H1 (cell line): ENCODE data around the gene IL5RA. TPM values are rescaled to one million over a fixed set of nuclear protein-coding genes. Genes with fewer than 3 reads are reported as not detected.
A peak's percentile ranks its signal among the peaks of the same experiment; 100 is the strongest.

Experiments used
- ASH2L ChIP-seq: fragments of 200-600, 300-600 bp; sonication (generic); IDR thresholded peaks from one replicate; pipeline ENCODE4 v1.7.1; 2017; ENCODE audit warnings: low read length
- BRCA1 ChIP-seq: IDR thresholded peaks from 2 replicates; pipeline ENCODE4 v1.6.1; 2012; ENCODE audit warnings: low read depth, low read length, improper control_type of control experiment
- CBX5 ChIP-seq: fragments of 300-800, 300-1000 bp; sonication (generic); IDR thresholded peaks from 2 replicates; pipeline ENCODE4 v1.7.1; 2016; ENCODE audit warnings: antibody characterized with exemption, low read length, low read depth
- CHD2 ChIP-seq: IDR thresholded peaks from 2 replicates; pipeline ENCODE4 v1.6.1; 2012; ENCODE audit warnings: low read length, improper control_type of control experiment
- KDM4A ChIP-seq: IDR thresholded peaks from one replicate; pipeline ENCODE4 v1.7.1; 2012; ENCODE audit warnings: low read depth, mild to moderate bottlenecking, moderate library complexity, low read length, inconsistent platforms; ENCODE audit not compliant: severe bottlenecking
- RBBP5 ChIP-seq: IDR thresholded peaks from 2 replicates; pipeline ENCODE4 v1.7.1; 2012; ENCODE audit warnings: low read depth, mild to moderate bottlenecking, inconsistent platforms, low read length, moderate library complexity, borderline replicate concordance
- RNF2 ChIP-seq: fragments of 200-900, 300-1000 bp; sonication (generic); IDR thresholded peaks from 2 replicates; pipeline ENCODE4 v1.7.1; 2016; ENCODE audit warnings: borderline replicate concordance, low read depth, mild to moderate bottlenecking, antibody characterized with exemption, low read length; ENCODE audit not compliant: poor library complexity, severe bottlenecking; ENCODE audit errors: missing control alignments
- RXRA ChIP-seq: IDR thresholded peaks from 2 replicates; pipeline ENCODE4 v1.6.1; 2011; ENCODE audit warnings: low read depth, mild to moderate bottlenecking, low read length, moderate library complexity; ENCODE audit not compliant: insufficient read depth
- SAP30 ChIP-seq: fragments of 300-600 bp; sonication (generic); IDR thresholded peaks from 2 replicates; pipeline ENCODE4 v1.7.1; 2012; ENCODE audit warnings: low read length, moderate library complexity, mild to moderate bottlenecking, inconsistent platforms; ENCODE audit not compliant: insufficient read depth, insufficient replicate concordance
- TAF7 ChIP-seq: optimal IDR thresholded peaks from 2 replicates; pipeline ENCODE3; 2011; ENCODE audit warnings: low read depth, mild to moderate bottlenecking, inconsistent platforms, low read length, moderate library complexity, borderline replicate concordance
- polyA plus RNA-seq, 7 experiments: library from polyadenylated mRNA; depleted of rRNA in 3 of 7; stranded (reverse) in 5 of 7; unstranded in 2 of 7; fragments of >200 nt in 5 of 7; fragments of 200-250 nt in 2 of 7; gene quantifications; 1 replicate in 5 of 7; 2 replicates in 1 of 7; 4 replicates in 1 of 7; pipeline versions ENCODE4 v1.2.1 to v1.2.3, GENCODE V29; 2011 to 2013; ENCODE audit warnings: missing spikeins in 2 of 7, mixed read lengths in 2 of 7
- total RNA-seq: library from RNA; stranded (reverse); fragmentation: NEBNext Ultra II Directional; extraction: Animal tissue kit (Norgen Biotek cat#: 25700); gene quantifications from 2 replicates; pipeline ENCODE4 v1.2.1, GENCODE V29; 2021
- TF ChIP-seq, protein P1 (sequence below): IDR thresholded peaks from 2 replicates; pipeline ENCODE4 v1.6.1; 2011; ENCODE audit warnings: low read depth, mild to moderate bottlenecking, low read length; ENCODE audit not compliant: insufficient read depth
- TF ChIP-seq, protein P2 (sequence below): IDR thresholded peaks from 2 replicates; pipeline ENCODE4 v1.6.1; 2012; ENCODE audit warnings: inconsistent platforms

The IL5RA gene
- total and polyA plus RNA-seq, 2 of the 8 experiments (the other 6 are each of a cell fraction or from before 2014, with no cell fraction given): not detected

DNA sequence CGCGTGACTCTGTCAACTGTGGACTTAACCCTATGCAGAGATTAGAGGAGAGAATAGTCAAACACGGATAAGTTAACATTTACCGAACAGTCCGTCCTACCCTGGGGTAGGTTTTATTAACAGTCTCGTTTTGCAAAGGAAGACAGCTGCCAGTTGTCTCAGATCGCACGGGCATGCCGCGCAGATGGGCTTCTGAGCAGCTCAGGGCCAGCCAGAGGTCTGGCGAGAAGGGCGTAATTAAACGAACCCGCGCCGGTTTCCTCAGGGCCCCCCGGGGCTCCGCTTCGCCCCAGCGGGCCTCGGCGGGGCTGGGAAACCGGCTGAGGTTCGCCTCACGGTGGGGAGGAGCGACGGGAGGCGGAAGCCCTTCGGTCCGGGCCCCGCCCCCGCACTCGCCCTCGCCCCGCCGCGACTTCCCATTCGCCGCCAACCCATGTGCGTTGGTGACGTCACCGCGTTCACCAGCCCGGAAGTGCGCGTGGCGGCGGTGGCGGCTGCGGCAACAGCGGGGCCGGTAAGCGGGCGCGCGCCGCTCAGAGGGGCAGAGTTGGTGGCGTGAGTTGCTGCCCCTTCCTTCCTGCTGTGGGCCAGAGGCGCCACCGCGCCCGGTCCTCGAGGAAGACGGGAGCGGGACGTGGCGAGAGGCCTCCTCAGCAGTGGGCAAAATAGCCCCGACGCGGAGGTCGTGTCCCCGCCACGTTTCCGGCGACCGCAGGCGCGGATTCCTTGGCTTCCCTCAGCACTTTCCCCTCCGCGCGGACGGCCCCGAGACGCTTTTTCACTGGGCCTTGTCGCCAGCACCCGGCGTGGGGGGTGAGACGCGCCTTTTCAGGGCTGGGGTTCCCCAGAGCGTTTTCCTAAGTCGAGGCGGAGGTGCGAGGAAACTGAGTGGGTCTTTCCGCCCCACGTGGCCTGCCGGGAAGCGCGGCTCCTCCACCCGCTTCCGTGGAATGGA lies 16.6 kb upstream of the IL5RA start, which contains the start of gene TRNT1 (continued):
- TF ChIP-seq TAF7 (peak; percentile 91), RBBP5 (peak; percentile 74; the same call in 1 of the 2 replicates), CHD2 (no peak), KDM4A (peak; percentile 90), RNF2 (no peak), SAP30 (no peak), RXRA (no peak), BRCA1 (no peak), CBX5 (no peak), ASH2L (peak; percentile 82)
- TF ChIP-seq, protein P1, sequence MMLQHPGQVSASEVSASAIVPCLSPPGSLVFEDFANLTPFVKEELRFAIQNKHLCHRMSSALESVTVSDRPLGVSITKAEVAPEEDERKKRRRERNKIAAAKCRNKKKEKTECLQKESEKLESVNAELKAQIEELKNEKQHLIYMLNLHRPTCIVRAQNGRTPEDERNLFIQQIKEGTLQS: no peak
- TF ChIP-seq, protein P2, sequence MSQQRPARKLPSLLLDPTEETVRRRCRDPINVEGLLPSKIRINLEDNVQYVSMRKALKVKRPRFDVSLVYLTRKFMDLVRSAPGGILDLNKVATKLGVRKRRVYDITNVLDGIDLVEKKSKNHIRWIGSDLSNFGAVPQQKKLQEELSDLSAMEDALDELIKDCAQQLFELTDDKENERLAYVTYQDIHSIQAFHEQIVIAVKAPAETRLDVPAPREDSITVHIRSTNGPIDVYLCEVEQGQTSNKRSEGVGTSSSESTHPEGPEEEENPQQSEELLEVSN: peak; percentile 51
